ENCODE data around the gene COX20.
"Not testable (repeated sequence)": the region's sequence is repeated elsewhere in the genome, so short reads cannot be mapped to it uniquely, and the experiment has no call there.

COX20 gene
- total RNA-seq: 14.7 to 36.7 (median 24.3) reads per million in 18 experiments

- peak; percentile 86 to 91 for DNase-seq
Measured at GRCh38 chr1:244835276-244836134, at the start of gene COX20. Gene COX20, plus strand, starts transcription at chr1:244835658. Its CDS starts 57 bp downstream, at chr1:244835715.

GRCh38 chr1:244788493-244789275, 46.8 kb upstream of the COX20 start:
- no peak for DNase-seq

- no peak for DNase-seq
Measured at GRCh38 chr1:244789276-244789580, 46.2 kb upstream of the COX20 start.

GRCh38 chr1:244789731-244790130, 45.7 kb upstream of the COX20 start:
- DNase-seq: no peak

GRCh38 chr1:244791061-244791460, 44.4 kb upstream of the COX20 start:
- DNase-seq: peak in 1 of 2 donors; percentile 3

- DNase-seq: no peak
Measured at GRCh38 chr1:244792188-244792850, 43.1 kb upstream of the COX20 start.

GRCh38 chr1:244794071-244794470, 41.4 kb upstream of the COX20 start:
- DNase-seq: no peak

GRCh38 chr1:244794516-244794915, 40.9 kb upstream of the COX20 start:
- DNase-seq: not testable (repeated sequence)

GRCh38 chr1:244796719-244797406, 38.6 kb upstream of the COX20 start:
- DNase-seq: peak; percentile 66 to 69

GRCh38 chr1:244800821-244801220, 34.6 kb upstream of the COX20 start:
- no peak for DNase-seq

- DNase-seq: peak; percentile 42 to 47
Measured at GRCh38 chr1:244801246-244801645, 34.2 kb upstream of the COX20 start.

- DNase-seq: no peak
Measured at GRCh38 chr1:244802041-244802440, 33.4 kb upstream of the COX20 start.

GRCh38 chr1:244802556-244803239, 32.8 kb upstream of the COX20 start:
- no peak for DNase-seq

- DNase-seq: no peak
Measured at GRCh38 chr1:244804841-244805240, 30.6 kb upstream of the COX20 start.

GRCh38 chr1:244807138-244807537, 28.3 kb upstream of the COX20 start:
- DNase-seq: no peak

- DNase-seq: no peak
Measured at GRCh38 chr1:244810221-244810620, 25.2 kb upstream of the COX20 start.

GRCh38 chr1:244813327-244813726, 22.1 kb upstream of the COX20 start:
- no peak for DNase-seq

GRCh38 chr1:244815600-244816099, 19.8 kb upstream of the COX20 start:
- peak; percentile 90 to 94 for DNase-seq

GRCh38 chr1:244817415-244817894, 18.0 kb upstream of the COX20 start:
- DNase-seq: no peak

GRCh38 chr1:244820131-244820530, 15.3 kb upstream of the COX20 start:
- DNase-seq: no peak

- no peak for DNase-seq
Measured at GRCh38 chr1:244821134-244821533, 14.3 kb upstream of the COX20 start.

GRCh38 chr1:244822878-244823277, 12.6 kb upstream of the COX20 start:
- no peak for DNase-seq
